ENCODE data around the gene PWWP2B.

DNA sequence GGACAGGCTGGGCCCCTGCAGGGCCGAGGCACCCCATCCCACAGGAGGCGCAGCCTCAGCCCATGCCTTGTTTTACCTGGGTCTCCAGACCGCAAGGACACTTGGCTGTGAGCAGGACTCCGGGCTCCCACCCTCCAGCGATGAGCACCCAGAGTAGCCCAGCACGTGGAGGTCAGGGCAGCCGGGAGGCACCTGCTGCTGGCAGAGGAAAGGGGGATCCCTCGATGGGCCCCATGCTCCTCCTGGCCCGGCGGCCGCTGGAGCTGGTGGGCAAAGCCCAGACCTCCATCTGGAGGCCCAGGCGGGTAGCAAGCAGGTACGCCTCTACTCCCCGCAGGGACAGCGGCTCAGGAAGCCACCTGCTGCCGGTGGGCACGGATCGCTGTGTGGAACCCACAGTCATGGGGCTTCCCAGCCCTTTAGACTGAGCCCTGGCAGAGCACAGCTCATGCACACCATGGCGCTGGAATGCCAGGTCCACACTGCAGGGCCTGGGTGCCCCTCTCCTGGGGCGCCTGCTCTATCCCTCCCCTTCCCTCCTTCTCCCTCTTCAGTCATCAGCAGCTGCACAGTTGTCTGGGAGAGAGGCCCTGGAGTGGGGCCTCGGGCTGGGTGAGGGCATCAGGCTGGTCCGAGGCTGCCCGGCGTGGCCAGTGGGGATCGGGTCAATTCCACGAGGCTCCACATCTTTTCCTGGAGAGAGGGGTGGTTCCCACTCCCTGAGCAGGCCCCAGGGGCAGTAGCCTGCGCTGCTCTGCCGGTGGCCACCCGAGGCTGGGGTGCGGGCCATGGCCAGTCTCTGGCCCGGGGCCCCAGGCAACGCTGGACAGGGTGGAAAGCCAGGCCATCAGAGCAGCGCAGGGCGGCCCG lies 65.7 kb downstream of the PWWP2B start:
- TF ChIP-seq FOSL1 (IDR thresholded peaks at IDR 0.05; ENCODE audit: insufficient read depth, low read depth, low read length), result no peak
- no peak for TF ChIP-seq ZNF274 (IDR thresholded peaks at IDR 0.05; ENCODE audit: borderline replicate concordance, extremely low read depth, low read length)
- no peak for TF ChIP-seq KDM5A (IDR thresholded peaks at IDR 0.05; ENCODE audit: low read length)
- no peak for TF ChIP-seq CTCF (IDR thresholded peaks at IDR 0.05; ENCODE audit: control extremely low read depth in 1 of 3, insufficient read depth in 1 of 3, low read depth in 1 of 3, low read length in 3 of 3)
- no peak for TF ChIP-seq BCL11A (IDR thresholded peaks at IDR 0.05; ENCODE audit: low read depth in 2 of 2, low read length in 2 of 2)
- no peak for TF ChIP-seq EZH2 (IDR thresholded peaks at IDR 0.05; ENCODE audit: low read depth, low read length, severe bottlenecking)
- no peak for TF ChIP-seq TAF1 (IDR thresholded peaks at IDR 0.05; ENCODE audit: low read depth, low read length)
- TF ChIP-seq BRCA1 (IDR thresholded peaks at IDR 0.05; ENCODE audit: low read depth, low read length), result no peak

Measured in H1 (cell line).